Neutrophil (primary cell): Measurements from ENCODE around the gene NDUFS3.
A peak's percentile ranks its signal among the peaks of the same experiment; 100 is the strongest.
"Not testable (repeated sequence)": the region's sequence is repeated elsewhere in the genome, so short reads cannot be mapped to it uniquely, and the experiment has no call there.

Experiments
- H3K27ac ChIP-seq: fragments of 200-600 bp; sonication (generic); 2 replicates; pipeline ENCODE4 v1.5.1; 2016; ENCODE audit warnings: mild to moderate bottlenecking, moderate library complexity
- H3K27me3 ChIP-seq: fragments of 200-600 bp; sonication (generic); 2 replicates; pipeline ENCODE4 v1.6.0; 2016; ENCODE audit warnings: mild to moderate bottlenecking
- H3K36me3 ChIP-seq: fragments of 200-600 bp; sonication (generic); 2 replicates; pipeline ENCODE4 v1.5.1; 2017
- H3K4me1 ChIP-seq, 2 experiments: fragments of 200-600 bp in 1 of 2; sonication (generic) in 1 of 2; 1 replicate in 1 of 2; 2 replicates in 1 of 2; pipeline versions ENCODE4 v1.5.1 to v1.6.1; 2013 to 2016; ENCODE audit warnings: low read depth in 1 of 2, low read length in 1 of 2, mild to moderate bottlenecking in 1 of 2, moderate library complexity in 1 of 2; ENCODE audit not compliant: control insufficient read depth in 1 of 2, insufficient read depth in 1 of 2
- H3K4me3 ChIP-seq, 2 experiments: fragments of 200-600 bp in 1 of 2; sonication (generic) in 1 of 2; 1 replicate in 1 of 2; 2 replicates in 1 of 2; pipeline ENCODE4 v1.5.1; 2013 to 2016; ENCODE audit warnings: low read depth in 1 of 2, low read length in 1 of 2, mild to moderate bottlenecking in 1 of 2, moderate library complexity in 1 of 2
- H3K9me3 ChIP-seq: fragments of 200-600 bp; sonication (generic); 2 replicates; pipeline ENCODE4 v1.5.1; 2016
- CTCF ChIP-seq: fragments of 200-600 bp; sonication (generic); IDR thresholded peaks from 2 replicates; pipeline ENCODE4 v1.5.1; 2016; ENCODE audit warnings: antibody characterized with exemption

NDUFS3 gene

DNA sequence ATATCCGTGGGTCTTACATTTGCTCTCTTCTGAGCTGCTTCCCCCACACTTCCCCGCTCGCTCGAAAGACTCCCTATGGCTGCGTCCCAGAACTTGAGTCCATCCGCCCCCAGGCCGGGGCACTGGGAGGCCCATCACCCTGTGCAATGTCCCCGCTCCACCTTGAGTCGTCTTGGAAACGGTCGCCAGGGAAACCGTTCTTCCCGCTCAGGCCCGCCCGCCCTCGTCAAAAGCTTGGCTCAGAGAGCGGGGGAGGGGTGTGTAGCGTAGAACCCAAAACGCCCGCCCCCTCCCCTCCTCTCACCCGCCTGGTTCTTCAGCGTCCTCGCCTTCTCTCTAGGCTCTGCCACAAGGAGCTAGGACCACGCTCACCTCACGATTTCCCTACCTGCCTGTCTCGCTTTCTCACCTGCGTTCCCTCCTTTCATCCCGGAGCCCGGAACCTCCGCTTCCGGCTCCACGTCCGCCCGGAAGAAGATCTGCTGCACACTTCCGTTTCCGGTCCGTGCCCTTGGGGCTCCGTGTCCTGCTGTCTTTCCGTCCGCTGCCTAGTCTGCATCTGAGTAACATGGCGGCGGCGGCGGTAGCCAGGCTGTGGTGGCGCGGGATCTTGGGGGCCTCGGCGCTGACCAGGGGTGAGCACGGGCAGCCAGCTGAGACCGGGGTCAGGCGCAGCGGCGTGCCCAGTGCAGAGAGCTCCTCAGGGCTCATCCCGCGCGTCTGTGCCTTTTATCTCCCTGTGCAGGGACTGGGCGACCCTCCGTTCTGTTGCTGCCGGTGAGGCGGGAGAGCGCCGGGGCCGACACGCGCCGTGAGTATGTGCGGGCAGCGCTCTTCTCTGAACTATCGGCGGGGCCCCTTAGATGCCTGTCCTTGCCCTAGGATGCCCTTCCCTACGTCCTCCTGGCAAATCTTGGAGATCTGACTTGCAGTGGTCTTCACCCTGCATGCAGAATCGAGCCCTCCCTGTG lies at the start of gene NDUFS3, which contains the start of gene KBTBD4:
Gene NDUFS3 (plus strand): TSS at position 551 of the 971 bp plus-strand sequence. CDS start 18 bp downstream, at position 569.
Gene KBTBD4 (minus strand): TSS at position 447 of the 971 bp plus-strand sequence. CDS start 19 bp downstream, at position 428.
- Histone ChIP-seq H3K27me3 (no peaks in the 10 kb centered on the region), H3K4me1 (peaks cover 21 to 23% of the 10 kb centered on the region in 2 experiments), H3K4me3 (peak within 1 kb of the TSS; percentile 84 to 91), H3K27ac (peak within 1 kb of the TSS; percentile 86), H3K36me3 (peaks cover 62% of the 10 kb centered on the region), H3K9me3 (no peaks in the 10 kb centered on the region)
- no peak for TF ChIP-seq CTCF

DNA sequence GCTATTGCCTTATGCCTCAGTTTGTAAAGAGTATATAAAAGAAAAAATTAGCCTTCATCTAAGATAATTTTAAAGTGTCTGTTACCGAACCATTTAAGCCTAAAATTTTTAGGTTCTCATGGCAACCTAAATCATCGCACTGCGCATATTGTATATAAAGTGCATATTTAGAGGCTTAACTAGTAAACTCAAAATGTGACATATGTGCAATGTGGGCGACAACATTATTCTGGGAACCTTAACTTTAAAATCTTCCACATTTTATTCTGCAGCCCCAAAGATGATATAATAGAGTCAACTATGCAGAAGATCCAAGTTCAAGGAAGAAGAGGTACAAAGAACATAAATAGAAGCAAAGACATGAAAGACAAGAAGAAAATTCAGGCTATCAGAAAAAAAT lies 48.9 kb upstream of the NDUFS3 start:
- H3K4me1 ChIP-seq = no peaks in the 10 kb centered on the region
- no peak for TF ChIP-seq CTCF
- H3K27ac ChIP-seq = no peak overlapping the region
- H3K9me3 ChIP-seq = no peaks in the 10 kb centered on the region
- H3K36me3 ChIP-seq = peaks cover 9% of the 10 kb centered on the region
- H3K4me3 ChIP-seq = no peak overlapping the region
- no peaks in the 10 kb centered on the region for H3K27me3 ChIP-seq

- H3K27ac ChIP-seq, H3K4me1 ChIP-seq, H3K9me3 ChIP-seq, H3K4me3 ChIP-seq, H3K36me3 ChIP-seq, H3K27me3 ChIP-seq: not testable (repeated sequence)
These were observed 48.2 kb upstream of the NDUFS3 start for GRCh38 chr11:47530721-47531120.

GRCh38 chr11:47531666-47532065 lies 47.2 kb upstream of the NDUFS3 start:
- Histone ChIP-seq H3K27ac (no peak overlapping the region), H3K9me3 (no peaks in the 10 kb centered on the region), H3K4me3 (no peak overlapping the region), H3K4me1 (no peaks in the 10 kb centered on the region), H3K27me3 (no peaks in the 10 kb centered on the region), H3K36me3 (peaks cover 15% of the 10 kb centered on the region)
- no peak for TF ChIP-seq CTCF

- no peaks in the 10 kb centered on the region for H3K4me1 ChIP-seq
- no peaks in the 10 kb centered on the region for H3K27me3 ChIP-seq
- H3K9me3 ChIP-seq = no peaks in the 10 kb centered on the region
- H3K4me3 ChIP-seq = no peak overlapping the region
- H3K36me3 ChIP-seq = peaks cover 13% of the 10 kb centered on the region
- no peak overlapping the region for H3K27ac ChIP-seq
- TF ChIP-seq CTCF = no peak
These were observed 46.2 kb upstream of the NDUFS3 start for GRCh38 chr11:47532597-47533213.
